Endodermal cell (in vitro differentiated cells): ENCODE results near the gene DYNC1I2. TPM values are rescaled to one million over a fixed set of nuclear protein-coding genes. Genes with fewer than 3 reads are reported as not detected.

Experiments used
- DNase-seq: peaks from one replicate; pipeline ENCODE4 v3.0.0-alpha.2; 2017
- H3K27ac ChIP-seq: 2 replicates; pipeline ENCODE4 v1.5.1; 2013; ENCODE audit warnings: mild to moderate bottlenecking, low read depth, low read length, moderate library complexity
- H3K27me3 ChIP-seq: 2 replicates; pipeline ENCODE4 v1.6.1; 2013; ENCODE audit warnings: mild to moderate bottlenecking, low read length, moderate library complexity; ENCODE audit not compliant: insufficient read depth, control insufficient read depth, poor library complexity, severe bottlenecking
- H3K36me3 ChIP-seq: 2 replicates; pipeline ENCODE4 v1.7.0; 2013; ENCODE audit warnings: mild to moderate bottlenecking, low read length, moderate library complexity; ENCODE audit not compliant: control insufficient read depth, insufficient read depth
- H3K4me1 ChIP-seq: one replicate; pipeline ENCODE4 v1.7.0; 2013; ENCODE audit warnings: low read length; ENCODE audit not compliant: control insufficient read depth, insufficient read depth
- H3K4me3 ChIP-seq: 2 replicates; pipeline ENCODE4 v1.5.1; 2013; ENCODE audit warnings: mild to moderate bottlenecking, low read length, moderate library complexity
- H3K9ac ChIP-seq: 2 replicates; pipeline ENCODE4 v1.6.1; 2013; ENCODE audit warnings: mild to moderate bottlenecking, low read length, moderate library complexity; ENCODE audit not compliant: poor library complexity, severe bottlenecking; ENCODE audit errors: extremely low read depth
- H3K9me3 ChIP-seq: 2 replicates; pipeline ENCODE4 v1.6.1; 2013; ENCODE audit warnings: mild to moderate bottlenecking, low read length, moderate library complexity; ENCODE audit not compliant: control insufficient read depth
- H3K27ac Mint-ChIP-seq: 2 replicates; pipeline ENCODE4 v1.8.0; 2020; ENCODE audit warnings: mixed read lengths
- H3K27me3 Mint-ChIP-seq: 2 replicates; pipeline ENCODE4 v1.8.0; 2021; ENCODE audit warnings: mild to moderate bottlenecking, mixed read lengths; ENCODE audit not compliant: insufficient read depth
- H3K36me3 Mint-ChIP-seq: 2 replicates; pipeline ENCODE4 v1.8.0; 2020; ENCODE audit warnings: low read depth, mixed read lengths
- H3K4me1 Mint-ChIP-seq: 2 replicates; pipeline ENCODE4 v1.8.0; 2020; ENCODE audit warnings: mixed read lengths
- H3K4me3 Mint-ChIP-seq: 2 replicates; pipeline ENCODE4 v1.8.0; 2020; ENCODE audit warnings: mild to moderate bottlenecking, moderate library complexity, mixed read lengths
- H3K9me3 Mint-ChIP-seq: 2 replicates; pipeline ENCODE4 v1.8.0; 2020; ENCODE audit warnings: mild to moderate bottlenecking, mixed read lengths
- WGBS, 2 experiments: methylation state at CpG; one replicate each; pipeline versions ENCODE4 v1.1.5 to v1.1.7; 2013; ENCODE audit warnings: missing lambda C conversion rate in 2 of 2, mixed read lengths in 1 of 2; ENCODE audit not compliant: insufficient coverage in 1 of 2, insufficient read length in 1 of 2; 5-methylcytosine and 5-hydroxymethylcytosine counted together
- total RNA-seq, 2 donors: library from RNA; stranded (reverse); fragmentation: NEBNext Ultra II Directional in 1 of 2; extraction: Animal tissue kit (Norgen Biotek cat#: 25700) in 1 of 2; gene quantifications; 2 replicates in 1 of 2; 3 replicates in 1 of 2; pipeline ENCODE4 v1.2.1, GENCODE V29; 2021
- TF ChIP-seq, protein P1 (sequence below): fragments of 200-600 bp; sonication (generic); conservative IDR thresholded peaks from 2 replicates; pipeline ENCODE4 v1.5.0; 2021; ENCODE audit warnings: antibody characterized with exemption, mild to moderate bottlenecking

Gene DYNC1I2
- total RNA-seq, 2 donors from 2014 or later, result 98.5 to 99.4 TPM

DNA sequence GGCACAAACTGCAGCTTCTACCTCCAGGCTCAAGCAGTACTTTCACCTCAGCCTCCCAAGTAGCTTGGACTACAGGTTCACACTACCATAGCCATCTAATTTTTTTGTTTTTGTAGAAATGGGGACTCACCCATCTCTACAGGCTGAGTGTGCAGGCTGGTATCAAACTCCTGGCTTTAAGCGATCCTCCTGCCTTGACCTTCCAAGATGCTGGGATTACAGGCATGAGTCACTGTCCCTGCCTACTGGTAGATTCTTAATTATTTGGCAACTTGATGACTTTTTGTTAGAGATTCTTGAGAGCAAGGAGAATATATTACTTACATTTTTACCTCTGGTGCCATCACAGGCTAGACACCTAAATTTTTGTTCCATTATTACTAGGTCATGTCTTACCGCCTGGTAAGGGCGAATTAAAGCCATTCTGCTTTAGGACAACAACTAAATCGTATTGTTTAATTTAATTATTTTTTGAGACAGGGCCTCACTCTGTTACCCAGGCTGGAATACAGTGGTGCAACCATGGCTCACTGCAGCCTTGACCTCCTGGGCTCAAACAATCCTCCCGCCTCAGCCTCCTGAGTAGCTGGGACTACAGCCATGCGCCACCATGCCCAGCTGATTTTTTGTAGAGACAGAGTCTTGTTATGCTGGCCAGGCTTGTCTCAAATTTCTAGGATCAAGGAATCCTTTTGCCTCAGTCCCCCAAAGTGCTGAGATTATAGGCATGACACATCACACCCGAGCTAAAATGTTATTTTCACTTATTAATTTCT is 15.7 kb downstream of the DYNC1I2 start:
- Histone ChIP-seq H3K9me3 (no peaks in the 10 kb centered on the region), H3K4me3 (no peak overlapping the region), H3K36me3 (peaks cover 42% of the 10 kb centered on the region), H3K4me1 (no peaks in the 10 kb centered on the region), H3K27ac (no peak overlapping the region), H3K9ac (no peak overlapping the region), H3K27me3 (no peaks in the 10 kb centered on the region)
- Mint-ChIP-seq H3K27me3 (no peaks in the 10 kb centered on the region), H3K27ac (peak overlapping the region; percentile 26), H3K4me3 (no peak overlapping the region), H3K9me3 (no peaks in the 10 kb centered on the region), H3K4me1 (peaks cover 7% of the 10 kb centered on the region), H3K36me3 (peaks cover 24% of the 10 kb centered on the region)
- TF ChIP-seq, protein P1, sequence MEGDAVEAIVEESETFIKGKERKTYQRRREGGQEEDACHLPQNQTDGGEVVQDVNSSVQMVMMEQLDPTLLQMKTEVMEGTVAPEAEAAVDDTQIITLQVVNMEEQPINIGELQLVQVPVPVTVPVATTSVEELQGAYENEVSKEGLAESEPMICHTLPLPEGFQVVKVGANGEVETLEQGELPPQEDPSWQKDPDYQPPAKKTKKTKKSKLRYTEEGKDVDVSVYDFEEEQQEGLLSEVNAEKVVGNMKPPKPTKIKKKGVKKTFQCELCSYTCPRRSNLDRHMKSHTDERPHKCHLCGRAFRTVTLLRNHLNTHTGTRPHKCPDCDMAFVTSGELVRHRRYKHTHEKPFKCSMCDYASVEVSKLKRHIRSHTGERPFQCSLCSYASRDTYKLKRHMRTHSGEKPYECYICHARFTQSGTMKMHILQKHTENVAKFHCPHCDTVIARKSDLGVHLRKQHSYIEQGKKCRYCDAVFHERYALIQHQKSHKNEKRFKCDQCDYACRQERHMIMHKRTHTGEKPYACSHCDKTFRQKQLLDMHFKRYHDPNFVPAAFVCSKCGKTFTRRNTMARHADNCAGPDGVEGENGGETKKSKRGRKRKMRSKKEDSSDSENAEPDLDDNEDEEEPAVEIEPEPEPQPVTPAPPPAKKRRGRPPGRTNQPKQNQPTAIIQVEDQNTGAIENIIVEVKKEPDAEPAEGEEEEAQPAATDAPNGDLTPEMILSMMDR, result no peak
- no peak for DNase-seq
- 92 to 94% methylated on average over 5 to 7 of the region's 7 CpGs for WGBS, 2 experiments

DNA sequence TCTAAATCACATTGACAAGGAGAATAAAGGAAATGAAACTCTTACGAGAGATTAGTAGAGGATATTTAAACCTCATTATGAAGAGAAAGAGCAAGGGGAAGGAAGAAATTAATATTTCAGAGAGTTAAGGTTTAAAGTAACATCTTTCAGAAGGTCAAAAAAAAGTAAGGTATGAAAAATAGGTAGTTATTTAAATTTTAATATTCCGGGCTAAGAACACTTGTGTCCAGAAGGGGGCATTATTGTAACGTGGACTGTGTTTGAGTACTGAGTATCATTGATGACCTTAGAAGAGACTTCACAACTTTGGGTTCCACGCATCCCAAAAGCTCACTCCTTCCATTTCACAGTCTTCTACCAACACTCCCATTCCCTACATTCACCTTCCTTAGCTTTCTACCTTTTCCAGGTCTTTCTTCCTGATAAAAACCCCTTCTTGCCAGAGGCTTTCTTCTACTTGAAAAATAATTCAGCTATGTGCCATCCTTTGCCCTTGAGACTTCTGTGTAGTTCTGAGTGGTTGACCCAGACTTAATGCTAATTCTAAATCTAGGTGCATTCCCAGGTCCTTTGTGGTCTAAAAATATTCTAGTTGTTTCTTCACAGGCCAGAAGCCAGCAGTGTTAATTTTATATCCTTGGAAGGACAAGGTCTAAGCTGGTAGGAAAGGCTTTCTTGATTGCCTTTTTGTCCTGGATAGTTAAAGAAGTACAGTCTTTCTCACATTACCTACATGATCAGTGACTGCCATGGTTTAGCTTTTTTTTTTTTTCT is 16.5 kb downstream of the DYNC1I2 start:
- Histone ChIP-seq H3K9me3 (no peaks in the 10 kb centered on the region), H3K27me3 (no peaks in the 10 kb centered on the region), H3K9ac (no peak overlapping the region), H3K4me3 (no peak overlapping the region), H3K4me1 (no peaks in the 10 kb centered on the region), H3K36me3 (peaks cover 43% of the 10 kb centered on the region), H3K27ac (no peak overlapping the region)
- H3K36me3 Mint-ChIP-seq, result peaks cover 20% of the 10 kb centered on the region
- 78 to 93% methylated on average over 3 to 4 of the region's 4 CpGs for WGBS, 2 experiments
- no peak for DNase-seq
- H3K27ac Mint-ChIP-seq, result peak overlapping the region; percentile 37
- H3K27me3 Mint-ChIP-seq, result no peaks in the 10 kb centered on the region
- TF ChIP-seq, protein P1, result peak; percentile 75
- H3K4me3 Mint-ChIP-seq, result no peak overlapping the region
- H3K4me1 Mint-ChIP-seq, result peaks cover 7% of the 10 kb centered on the region
- no peaks in the 10 kb centered on the region for H3K9me3 Mint-ChIP-seq

DNA sequence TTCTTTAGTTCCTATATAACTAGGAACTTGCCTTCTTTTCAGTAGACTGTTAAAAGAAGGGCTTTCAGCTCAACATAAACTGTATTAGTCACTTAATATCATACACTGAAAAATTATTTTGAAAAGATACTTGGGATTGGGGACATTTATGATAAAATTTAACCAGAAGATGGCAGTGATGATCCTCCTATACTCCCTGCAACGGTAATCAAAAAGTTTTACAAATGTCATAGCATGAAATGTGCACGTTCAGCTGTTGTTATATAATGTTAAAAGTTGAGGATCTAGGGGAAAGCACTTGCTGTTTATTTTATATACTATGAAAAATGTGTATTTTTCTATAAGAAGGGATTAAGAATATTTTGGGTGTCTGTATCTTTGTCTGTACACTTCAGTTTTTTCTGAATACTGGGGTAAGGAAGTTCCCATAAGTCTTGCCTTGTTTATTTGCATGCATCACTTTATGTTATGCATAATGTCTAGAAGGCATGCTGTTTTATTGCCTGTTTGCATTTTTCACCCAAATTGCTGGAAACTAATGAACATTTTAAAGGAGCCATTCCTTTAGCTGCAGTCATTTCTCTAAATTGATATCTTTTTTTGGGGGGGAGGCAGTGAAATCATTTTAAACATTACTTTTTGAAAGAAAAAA is 19.0 kb downstream of the DYNC1I2 start:
- no peak for DNase-seq
- Histone ChIP-seq H3K4me3 (no peak overlapping the region), H3K27ac (no peak overlapping the region), H3K9ac (no peak overlapping the region), H3K27me3 (no peaks in the 10 kb centered on the region), H3K36me3 (peaks cover 43% of the 10 kb centered on the region), H3K4me1 (no peaks in the 10 kb centered on the region), H3K9me3 (no peaks in the 10 kb centered on the region)
- Mint-ChIP-seq H3K4me3 (no peak overlapping the region), H3K27me3 (no peaks in the 10 kb centered on the region), H3K4me1 (peaks cover 6% of the 10 kb centered on the region), H3K9me3 (no peaks in the 10 kb centered on the region), H3K36me3 (peaks cover 20% of the 10 kb centered on the region), H3K27ac (no peak overlapping the region)
- TF ChIP-seq, protein P1, result peak; percentile 59
- WGBS, 2 experiments, result 86% methylated on average over 2 of the region's 2 CpGs; no CpG with 5 or more reads in 1 of the 2 experiments
